ENCODE data around the gene CNTN6.

DNA sequence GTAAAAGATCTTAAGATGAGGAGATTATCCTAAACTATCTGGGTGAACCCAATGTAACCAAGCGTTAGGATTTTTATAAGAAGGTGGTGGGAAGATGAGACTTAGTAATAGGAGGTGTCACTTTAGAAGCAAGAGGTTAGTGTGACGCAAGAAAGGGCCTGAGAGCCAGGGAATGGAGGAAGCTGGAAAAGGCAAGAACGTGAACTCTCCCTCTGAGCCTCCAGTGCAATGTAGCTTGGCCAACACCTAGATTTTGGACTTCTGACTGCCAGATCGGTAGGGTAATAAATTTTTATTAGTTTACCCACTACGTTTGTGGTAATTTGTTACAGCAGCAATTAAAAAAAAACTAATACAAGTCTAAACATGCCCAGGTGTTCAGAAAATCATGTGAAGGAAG is 20.8 kb upstream of the CNTN6 start:
- TF ChIP-seq RFX5 (IDR thresholded peaks at IDR 0.05; ENCODE audit: low read depth, low read length) (no peak), SMC3 (IDR thresholded peaks at IDR 0.05; ENCODE audit: low read depth, low read length) (no peak)
